ENCODE data around the gene MBLAC1.
A peak's percentile ranks its signal among the peaks of the same experiment; 100 is the strongest.

Gene MBLAC1

DNA sequence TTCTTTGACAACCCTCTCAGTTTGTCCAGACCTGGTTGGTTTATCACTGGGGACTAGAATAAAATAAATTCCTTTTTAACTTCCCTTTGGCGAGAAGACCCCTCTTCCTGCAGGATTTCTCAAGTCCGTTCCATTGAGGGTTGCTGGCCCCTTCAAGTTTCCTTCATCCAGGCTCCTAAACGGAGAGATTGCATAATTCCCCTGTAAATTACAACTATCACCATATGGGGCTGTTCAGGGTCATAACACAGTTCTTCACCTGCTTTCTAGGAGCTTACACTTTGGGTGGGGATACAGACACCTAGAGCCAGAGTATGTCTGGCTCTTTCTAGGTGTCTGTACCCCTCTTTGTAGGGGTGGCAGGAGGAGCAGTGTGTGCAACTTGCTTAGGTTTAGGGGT lies 41.3 kb upstream of the MBLAC1 start:
- no peak for DNase-seq (ENCODE audit: low spot score)
- in situ Hi-C loops (cut with MboI; ENCODE audit: low sequenced_read_pairs, unreplicated experiment): no loop called here
- no peak for TF ChIP-seq CTCF (IDR thresholded peaks at IDR 0.05; ENCODE audit: borderline replicate concordance, control extremely low read depth, extremely low read depth, insufficient read depth, missing control alignments)

DNA sequence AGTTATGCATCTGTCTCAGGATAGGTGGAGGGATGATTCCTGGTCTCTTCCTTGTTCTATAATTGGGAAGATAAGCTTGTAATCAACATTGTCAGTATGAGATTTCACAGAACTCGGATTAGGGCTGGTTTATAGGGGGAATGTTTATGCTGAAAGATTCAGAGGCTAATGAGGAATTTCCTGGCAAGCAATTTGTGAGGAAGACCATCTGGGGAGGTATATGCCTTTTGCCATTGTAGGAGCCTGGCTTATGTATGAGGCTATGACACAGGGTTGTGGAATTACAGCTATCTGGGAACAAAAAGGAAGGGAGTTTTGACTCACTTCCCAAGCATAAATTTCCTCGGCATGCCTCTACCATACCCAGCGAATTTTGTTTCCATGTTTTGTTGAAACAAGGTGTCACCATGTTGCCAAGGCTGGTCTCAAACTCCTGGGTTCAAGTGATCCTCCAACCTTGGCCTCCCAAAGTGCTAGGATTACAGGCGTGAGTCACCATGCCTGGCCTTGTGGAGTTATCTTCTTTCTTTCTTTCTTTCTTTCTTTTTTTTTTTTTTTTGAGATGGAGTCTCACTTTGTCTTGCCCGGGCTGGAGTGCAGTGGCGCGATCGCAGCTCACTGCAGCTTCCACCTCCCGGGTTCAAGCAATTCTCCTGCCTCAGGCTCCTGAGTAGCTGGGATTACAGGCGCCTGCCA lies 39.6 kb upstream of the MBLAC1 start:
- no peak for TF ChIP-seq CTCF (IDR thresholded peaks at IDR 0.05; ENCODE audit: borderline replicate concordance, control extremely low read depth, extremely low read depth, insufficient read depth, missing control alignments)
- DNase-seq (ENCODE audit: low spot score): no peak
- in situ Hi-C loops (cut with MboI; ENCODE audit: low sequenced_read_pairs, unreplicated experiment): no loop called here

GRCh38 chr7:100088095-100088620 lies 38.6 kb upstream of the MBLAC1 start:
- in situ Hi-C loops (cut with MboI; ENCODE audit: low sequenced_read_pairs, unreplicated experiment): no loop called here
- TF ChIP-seq CTCF (IDR thresholded peaks at IDR 0.05; ENCODE audit: borderline replicate concordance, control extremely low read depth, extremely low read depth, insufficient read depth, missing control alignments): no peak
- no peak for DNase-seq (ENCODE audit: low spot score)

DNA sequence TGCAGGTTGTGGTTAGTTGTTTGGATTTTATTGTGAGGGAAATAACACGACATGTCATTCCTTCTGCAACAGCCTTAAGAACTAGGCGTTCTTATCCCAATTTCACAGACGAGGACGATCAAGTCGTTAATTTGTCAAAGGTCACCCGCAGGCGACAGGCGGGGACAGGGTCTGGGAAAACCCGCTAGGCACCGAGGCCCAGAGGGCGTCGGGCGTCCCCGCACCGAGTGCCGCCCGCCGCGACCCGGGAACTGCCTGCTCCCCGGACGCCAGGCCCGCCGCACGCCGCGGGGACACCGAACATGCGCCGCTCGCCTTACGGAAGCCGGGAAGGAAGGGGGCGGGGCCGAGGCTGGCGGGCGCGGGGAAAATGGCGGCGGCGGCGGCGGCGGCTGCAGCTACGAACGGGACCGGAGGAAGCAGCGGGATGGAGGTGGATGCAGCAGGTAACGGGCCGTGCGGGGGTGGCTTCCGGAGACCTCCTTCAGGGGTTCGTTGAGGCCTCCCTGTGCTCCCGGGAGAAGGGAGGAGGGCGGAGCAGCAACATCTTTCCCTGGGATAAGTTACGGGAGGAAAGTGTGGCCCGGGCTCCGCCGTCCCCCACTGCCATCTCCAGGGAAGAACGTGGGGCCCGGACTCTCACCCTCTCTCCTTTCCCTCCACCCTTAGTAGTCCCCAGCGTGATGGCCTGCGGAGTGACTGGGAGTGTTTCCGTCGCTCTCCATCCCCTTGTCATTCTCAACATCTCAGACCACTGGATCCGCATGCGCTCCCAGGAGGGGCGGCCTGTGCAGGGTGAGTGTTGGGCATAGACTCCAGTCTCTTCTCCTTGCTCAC lies 37.9 kb upstream of the MBLAC1 start, which contains the start of gene COPS6:
COPS6 (plus strand) TSS at position 349 of the 837 bp plus-strand sequence; CDS start at position 371, 22 bp downstream.
- DNase-seq (ENCODE audit: low spot score): peak; percentile 91
- in situ Hi-C loops (cut with MboI; ENCODE audit: low sequenced_read_pairs, unreplicated experiment): no loop called here
- TF ChIP-seq CTCF (IDR thresholded peaks at IDR 0.05; ENCODE audit: borderline replicate concordance, control extremely low read depth, extremely low read depth, insufficient read depth, missing control alignments): no peak

DNA sequence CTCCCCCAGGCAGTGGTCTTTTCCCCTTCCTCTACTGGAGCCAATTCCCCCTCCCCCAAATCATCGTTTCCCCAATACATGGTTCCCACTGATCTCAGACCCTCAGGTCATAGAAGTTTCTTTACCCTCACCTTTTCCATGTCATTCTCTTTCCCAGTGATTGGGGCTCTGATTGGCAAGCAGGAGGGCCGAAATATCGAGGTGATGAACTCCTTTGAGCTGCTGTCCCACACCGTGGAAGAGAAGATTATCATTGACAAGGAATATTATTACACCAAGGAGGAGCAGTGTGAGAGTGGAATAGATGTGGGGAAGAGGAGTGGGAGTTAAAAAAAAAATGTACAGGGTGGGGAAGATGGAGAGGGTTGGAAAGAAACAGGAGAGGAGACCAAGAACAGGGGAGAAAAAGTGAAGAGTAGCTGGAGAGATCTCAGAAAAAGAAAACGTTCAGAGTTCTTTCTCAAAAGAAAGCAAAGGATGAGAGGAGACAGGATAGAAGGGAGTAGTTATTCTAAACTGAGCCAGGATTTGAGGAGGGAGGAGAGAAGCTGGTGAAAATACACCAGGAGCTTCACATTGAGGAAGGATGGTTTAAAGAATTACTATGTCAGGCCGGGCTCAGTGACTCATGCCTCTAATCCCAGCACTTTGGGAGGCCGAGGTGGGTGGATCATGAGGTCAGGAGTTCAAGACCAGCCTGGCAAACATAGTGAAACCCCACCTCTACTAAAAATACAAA lies 37.1 kb upstream of the MBLAC1 start:
- in situ Hi-C loops (cut with MboI; ENCODE audit: low sequenced_read_pairs, unreplicated experiment): no loop called here
- DNase-seq (ENCODE audit: low spot score): no peak
- no peak for TF ChIP-seq CTCF (IDR thresholded peaks at IDR 0.05; ENCODE audit: borderline replicate concordance, control extremely low read depth, extremely low read depth, insufficient read depth, missing control alignments)

All from GM13976 (cell line).